B cell (primary cell): ENCODE measurements around the gene KRT75.

ENCODE experiments used
- EZH2 ChIP-seq: IDR thresholded peaks from 2 replicates; pipeline ENCODE4 v1.6.1; 2012; ENCODE audit warnings: borderline replicate concordance, low read depth, mild to moderate bottlenecking, moderate library complexity, low read length; ENCODE audit not compliant: insufficient read depth, poor library complexity, severe bottlenecking
- TF ChIP-seq, protein P1 (sequence below): fragments of 200-600 bp; IDR thresholded peaks from one replicate; pipeline ENCODE4 v1.8.0; 2022; ENCODE audit warnings: antibody characterized with exemption, mild to moderate bottlenecking

DNA sequence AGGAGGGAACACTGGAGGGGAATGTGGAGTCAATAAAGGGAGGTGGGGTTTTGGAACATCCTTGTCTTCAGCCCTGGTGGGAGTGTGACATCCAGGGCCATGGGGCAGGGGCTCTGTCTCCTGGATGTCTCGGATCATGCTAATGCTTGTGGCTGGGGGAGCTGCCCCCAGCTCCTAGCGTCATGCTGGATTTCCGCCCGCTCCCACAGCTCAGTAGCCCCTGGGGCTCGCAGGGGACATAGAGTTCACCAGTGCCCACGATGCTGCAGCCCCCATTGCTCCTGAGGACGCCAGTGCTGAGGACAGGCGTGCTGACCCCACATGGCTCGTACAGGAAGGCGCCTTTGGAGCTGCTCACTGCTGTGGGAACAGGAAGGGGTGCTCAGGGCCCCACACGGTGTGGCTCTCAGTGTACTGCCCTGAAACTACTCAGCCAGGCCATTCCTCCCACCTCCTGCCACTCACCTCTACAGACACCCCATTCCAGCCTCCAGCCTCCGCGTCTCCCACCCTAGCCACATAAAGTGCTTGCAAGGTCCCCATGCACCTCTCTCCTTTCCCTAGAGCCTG lies 39.2 kb downstream of the KRT75 start:
- no peak for TF ChIP-seq EZH2
- TF ChIP-seq, protein P1, sequence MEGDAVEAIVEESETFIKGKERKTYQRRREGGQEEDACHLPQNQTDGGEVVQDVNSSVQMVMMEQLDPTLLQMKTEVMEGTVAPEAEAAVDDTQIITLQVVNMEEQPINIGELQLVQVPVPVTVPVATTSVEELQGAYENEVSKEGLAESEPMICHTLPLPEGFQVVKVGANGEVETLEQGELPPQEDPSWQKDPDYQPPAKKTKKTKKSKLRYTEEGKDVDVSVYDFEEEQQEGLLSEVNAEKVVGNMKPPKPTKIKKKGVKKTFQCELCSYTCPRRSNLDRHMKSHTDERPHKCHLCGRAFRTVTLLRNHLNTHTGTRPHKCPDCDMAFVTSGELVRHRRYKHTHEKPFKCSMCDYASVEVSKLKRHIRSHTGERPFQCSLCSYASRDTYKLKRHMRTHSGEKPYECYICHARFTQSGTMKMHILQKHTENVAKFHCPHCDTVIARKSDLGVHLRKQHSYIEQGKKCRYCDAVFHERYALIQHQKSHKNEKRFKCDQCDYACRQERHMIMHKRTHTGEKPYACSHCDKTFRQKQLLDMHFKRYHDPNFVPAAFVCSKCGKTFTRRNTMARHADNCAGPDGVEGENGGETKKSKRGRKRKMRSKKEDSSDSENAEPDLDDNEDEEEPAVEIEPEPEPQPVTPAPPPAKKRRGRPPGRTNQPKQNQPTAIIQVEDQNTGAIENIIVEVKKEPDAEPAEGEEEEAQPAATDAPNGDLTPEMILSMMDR, result no peak
